HepG2 (cell line): ENCODE measurements around the gene KDM7A.

Experiments used
- ARID3A ChIP-seq: IDR thresholded peaks from 2 replicates; pipeline ENCODE4 v1.6.1; 2012; ENCODE audit warnings: low read depth, low read length, improper control_type of control experiment
- ATF7-NPFF ChIP-seq: sonication (generic); formaldehyde crosslinking; IDR thresholded peaks from 2 replicates; pipeline ENCODE4 v1.8.1; 2023; ENCODE audit warnings: mild to moderate bottlenecking, low read depth, missing genetic modification reagents, moderate library complexity
- GLMP ChIP-seq: sonication (generic); formaldehyde crosslinking; IDR thresholded peaks from 2 replicates; pipeline ENCODE4 v1.9.0; 2021; ENCODE audit warnings: missing genetic modification reagents, mild to moderate bottlenecking, borderline replicate concordance
- HOMEZ ChIP-seq: IDR thresholded peaks from 2 replicates; pipeline ENCODE4 v1.6.1; 2016; ENCODE audit warnings: low read depth
- RAD21 ChIP-seq: fragments of 450-650 bp; formaldehyde crosslinking; IDR thresholded peaks from 2 replicates; pipeline ENCODE4 v1.5.0; 2020; ENCODE audit warnings: mild to moderate bottlenecking
- RORA ChIP-seq: sonication (generic); formaldehyde crosslinking; IDR thresholded peaks from 2 replicates; pipeline ENCODE4 v1.5.0; 2020; ENCODE audit warnings: mild to moderate bottlenecking, missing genetic modification reagents, moderate library complexity
- SIN3A ChIP-seq: IDR thresholded peaks from 2 replicates; pipeline ENCODE4 v1.6.1; 2011; ENCODE audit warnings: low read depth, mild to moderate bottlenecking, control low read depth, low read length, borderline replicate concordance
- ZNF674 ChIP-seq: sonication (generic); formaldehyde crosslinking; IDR thresholded peaks from 2 replicates; pipeline ENCODE4 v1.5.0; 2020; ENCODE audit warnings: low read depth, mild to moderate bottlenecking, missing genetic modification reagents
- ZSCAN21 ChIP-seq: sonication (generic); formaldehyde crosslinking; IDR thresholded peaks from 2 replicates; pipeline ENCODE4 v1.8.0; 2022; ENCODE audit warnings: mild to moderate bottlenecking, missing genetic modification reagents, moderate library complexity, borderline replicate concordance

- no peak for TF ChIP-seq RORA (CRISPR knock-in tag)
- TF ChIP-seq ZSCAN21 (CRISPR knock-in tag), result no peak
- TF ChIP-seq ATF7-NPFF (CRISPR knock-in tag), result no peak
- TF ChIP-seq GLMP (CRISPR knock-in tag), result no peak
- TF ChIP-seq HOMEZ (CRISPR knock-in tag), result no peak
- no peak for TF ChIP-seq ARID3A
- no peak for TF ChIP-seq ZNF674 (CRISPR knock-in tag)
- TF ChIP-seq RAD21 (CRISPR knock-in tag), result no peak
- no peak for TF ChIP-seq SIN3A
These were observed 91.3 kb downstream of the KDM7A start for GRCh38 chr7:140085447-140085846.
